ENCODE data around the gene TRPM5.

- TF ChIP-seq CTCF (conservative IDR thresholded peaks at IDR 0.05; ENCODE audit: low read length) (no peak), EZH2phosphoT487 (IDR thresholded peaks at IDR 0.05; ENCODE audit: borderline replicate concordance, low read depth, low read length) (no peak)
Measured at GRCh38 chr11:2435288-2436012, 8.9 kb downstream of the TRPM5 start.

All from OCI-LY7 (cell line).